RPMI7951 (cell line): Measurements from ENCODE around the gene GPC1. TPM values are rescaled to one million over a fixed set of nuclear protein-coding genes. Genes with fewer than 3 reads are reported as not detected.
A peak's percentile ranks its signal among the peaks of the same experiment; 100 is the strongest.

Experiments
- DNase-seq: peaks from one replicate; pipeline ENCODE4 v3.0.0-alpha.2; 2012; ENCODE audit warnings: low read depth
- total RNA-seq: library from RNA; depleted of rRNA; stranded (reverse); fragments of >200 nt; shearing (Covaris generic); gene quantifications from 2 replicates; pipeline ENCODE4 v1.2.3, GENCODE V29; 2014

GPC1 gene
- total RNA-seq, 1 experiment from 2014 or later, result 13.9 TPM

DNA sequence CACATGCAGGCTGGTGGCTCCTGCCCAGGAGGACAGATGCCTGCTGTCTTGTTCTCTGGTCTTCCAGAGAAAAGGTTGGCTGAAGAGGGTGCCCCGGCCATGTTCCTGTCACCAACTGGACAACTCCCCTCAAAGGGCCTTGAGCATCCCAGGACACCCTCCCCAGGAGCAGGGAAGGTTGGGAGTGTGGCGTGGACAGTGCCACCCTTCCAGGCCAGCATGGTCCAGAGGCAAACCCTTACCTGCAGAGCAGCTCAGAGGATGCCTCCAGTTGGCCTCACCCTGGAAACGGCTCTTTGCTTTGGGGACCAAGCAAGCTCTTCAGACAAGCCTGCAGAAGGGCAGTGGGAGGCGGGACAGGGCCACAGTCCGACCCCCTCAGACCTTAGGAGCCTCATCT lies 4.9 kb upstream of the GPC1 start:
- DNase-seq, result no peak

DNA sequence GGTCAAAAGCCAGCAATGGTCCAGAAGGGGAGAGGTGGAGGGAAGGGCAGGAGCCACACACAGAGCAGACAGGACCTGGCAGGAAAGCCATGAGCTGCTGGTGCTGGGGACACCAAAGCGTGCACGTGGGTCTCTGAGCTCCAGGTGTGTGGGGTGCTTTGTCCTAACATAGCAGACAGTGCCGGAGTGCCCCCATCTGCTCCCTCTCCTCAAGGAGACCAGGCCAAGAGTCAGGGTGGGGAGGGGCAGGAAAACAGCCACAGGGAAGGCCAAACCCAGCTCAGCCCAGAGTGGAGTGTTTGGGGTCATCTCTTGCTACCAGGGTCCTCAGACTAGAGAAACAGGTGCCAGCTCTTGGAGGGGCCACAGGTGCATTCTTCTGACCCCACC lies 4.2 kb upstream of the GPC1 start:
- DNase-seq, result no peak

DNA sequence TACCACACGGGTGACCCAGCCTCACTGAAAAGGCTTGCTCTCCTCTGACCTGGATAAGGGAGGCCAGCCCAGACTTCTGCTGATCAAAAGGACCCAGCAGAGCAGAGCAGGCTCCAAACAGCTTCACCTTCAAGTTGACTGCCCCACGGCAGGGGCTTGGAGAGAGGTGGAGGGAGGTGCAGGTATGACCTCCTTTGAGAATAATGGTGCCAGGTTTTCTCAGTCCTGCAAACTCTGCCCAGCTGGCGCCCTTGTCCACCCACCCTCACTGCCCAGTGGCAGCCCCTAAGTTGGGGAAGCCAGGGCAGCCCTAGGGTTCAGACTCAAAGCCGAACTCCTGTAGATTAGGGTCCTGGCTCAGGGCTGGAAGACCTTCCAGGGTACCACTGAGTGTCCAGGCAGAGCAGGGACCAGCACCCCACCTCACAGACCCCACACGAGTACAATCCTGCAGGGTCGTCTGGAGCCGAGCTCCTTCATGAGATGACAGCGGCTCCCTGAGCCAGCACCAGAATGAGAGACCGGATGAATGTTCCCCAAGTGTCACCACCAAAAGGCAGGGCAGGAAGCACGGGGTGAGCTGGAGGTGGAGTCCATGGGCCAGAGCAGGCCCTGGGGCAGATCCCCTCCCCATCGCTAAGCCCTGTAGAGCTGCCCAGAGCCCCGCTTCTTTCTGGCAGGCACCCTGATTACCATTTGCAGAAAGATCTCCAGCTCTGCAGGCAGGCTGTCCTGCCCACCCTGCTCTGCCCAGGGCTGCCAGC lies 3.6 kb upstream of the GPC1 start:
- no peak for DNase-seq

DNA sequence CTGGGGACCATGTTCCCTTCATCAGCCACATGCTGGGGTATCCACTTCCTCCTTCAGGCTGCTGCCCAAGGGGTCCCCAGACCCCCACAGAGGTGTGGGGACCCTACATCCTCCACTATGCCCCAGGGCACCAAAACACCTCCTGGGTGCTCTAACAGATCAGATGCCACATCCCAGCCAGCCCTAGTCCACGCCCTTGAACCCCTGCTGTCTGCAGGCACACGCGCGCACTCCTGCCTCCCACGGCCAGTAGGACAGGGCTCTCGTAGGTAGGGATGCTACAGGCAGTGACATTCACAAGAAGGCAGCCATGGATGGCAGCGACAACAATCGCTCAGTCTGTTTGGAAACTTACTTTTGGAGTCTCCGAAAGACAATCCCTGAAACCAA lies 3.0 kb upstream of the GPC1 start:
- DNase-seq, result no peak

DNA sequence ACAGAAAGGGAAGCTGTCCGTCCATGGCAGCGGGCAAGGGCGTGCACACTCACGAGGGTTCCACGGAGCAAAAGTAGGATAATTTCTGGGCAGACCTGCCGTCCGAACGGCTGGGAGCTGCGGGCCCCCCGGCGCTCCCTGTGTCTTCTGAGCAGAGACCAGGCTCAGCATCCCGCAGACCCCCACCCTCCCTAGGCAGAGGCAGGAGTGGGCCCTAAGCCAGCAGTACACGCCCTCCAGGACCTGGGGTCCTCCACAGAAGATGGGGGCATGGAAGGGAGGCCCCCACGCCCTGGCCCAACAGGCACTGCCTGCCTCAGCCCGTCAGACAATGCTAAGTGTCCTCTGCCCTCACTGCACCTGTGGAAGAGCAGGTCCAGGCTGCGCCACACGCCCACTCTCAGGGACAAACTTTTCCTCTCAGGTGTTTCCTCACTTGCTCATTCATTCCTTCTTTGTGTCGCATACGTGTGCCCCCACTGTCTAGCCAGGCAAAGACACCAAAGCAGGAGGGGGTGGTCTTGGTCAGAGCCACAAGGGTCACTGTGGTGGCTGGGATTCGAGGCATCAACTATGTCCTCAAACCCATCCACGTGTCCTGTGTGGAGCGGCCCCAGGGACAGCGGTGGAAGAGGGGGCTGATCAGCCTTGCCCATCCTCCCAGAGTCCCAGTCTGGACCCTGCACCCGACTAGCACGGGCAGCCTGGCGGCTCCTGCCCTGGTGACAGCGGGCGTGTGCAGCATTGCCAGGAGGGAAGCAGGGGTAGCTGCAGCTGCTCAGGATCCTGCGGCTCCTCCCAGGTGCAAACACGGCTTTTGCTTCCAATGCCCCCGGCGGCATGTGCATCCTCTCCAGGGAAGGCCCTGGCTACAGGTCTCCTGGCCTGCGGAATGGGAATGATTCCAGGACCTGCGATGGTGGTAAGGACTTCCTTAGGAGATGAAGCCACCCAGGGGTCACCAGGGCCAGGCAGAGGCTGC lies 2.4 kb upstream of the GPC1 start:
- DNase-seq, result no peak

DNA sequence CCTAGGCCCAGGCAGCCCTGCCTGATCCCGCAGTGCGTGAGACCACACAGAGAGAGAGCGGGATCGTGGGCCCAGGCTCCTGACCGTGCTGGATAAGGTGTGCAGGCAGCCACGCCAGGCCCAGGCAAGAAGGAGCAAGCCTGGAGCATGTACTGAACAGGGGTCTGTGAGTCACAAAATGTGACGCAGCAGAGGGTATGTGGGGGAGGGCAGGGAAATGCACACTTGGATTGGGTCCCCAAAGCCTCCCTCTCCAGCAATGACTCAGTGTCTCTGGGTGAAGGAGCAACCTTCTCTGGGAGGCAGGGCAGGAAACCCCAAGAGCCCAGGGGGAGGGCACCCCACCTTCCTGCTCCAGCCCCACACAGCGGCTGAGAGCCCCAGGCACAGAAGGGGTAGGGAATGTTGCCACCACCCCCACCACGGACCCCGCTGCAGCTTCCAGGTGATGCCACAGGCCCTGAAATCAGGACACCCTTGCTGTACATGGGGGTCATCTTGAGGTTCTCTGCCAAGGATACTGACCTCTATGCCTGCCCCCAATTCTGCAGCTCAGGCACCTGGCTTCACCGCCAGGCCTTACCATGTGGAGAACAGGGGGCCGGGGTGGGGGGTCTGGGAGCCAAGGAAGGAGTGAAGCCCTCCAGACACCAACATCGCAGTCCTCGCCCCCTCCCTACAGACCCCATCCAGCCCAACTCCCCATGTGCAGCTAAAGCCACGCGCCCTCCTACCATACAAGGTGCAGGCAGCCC lies 1.3 kb upstream of the GPC1 start:
- DNase-seq, result peak; percentile 92

DNA sequence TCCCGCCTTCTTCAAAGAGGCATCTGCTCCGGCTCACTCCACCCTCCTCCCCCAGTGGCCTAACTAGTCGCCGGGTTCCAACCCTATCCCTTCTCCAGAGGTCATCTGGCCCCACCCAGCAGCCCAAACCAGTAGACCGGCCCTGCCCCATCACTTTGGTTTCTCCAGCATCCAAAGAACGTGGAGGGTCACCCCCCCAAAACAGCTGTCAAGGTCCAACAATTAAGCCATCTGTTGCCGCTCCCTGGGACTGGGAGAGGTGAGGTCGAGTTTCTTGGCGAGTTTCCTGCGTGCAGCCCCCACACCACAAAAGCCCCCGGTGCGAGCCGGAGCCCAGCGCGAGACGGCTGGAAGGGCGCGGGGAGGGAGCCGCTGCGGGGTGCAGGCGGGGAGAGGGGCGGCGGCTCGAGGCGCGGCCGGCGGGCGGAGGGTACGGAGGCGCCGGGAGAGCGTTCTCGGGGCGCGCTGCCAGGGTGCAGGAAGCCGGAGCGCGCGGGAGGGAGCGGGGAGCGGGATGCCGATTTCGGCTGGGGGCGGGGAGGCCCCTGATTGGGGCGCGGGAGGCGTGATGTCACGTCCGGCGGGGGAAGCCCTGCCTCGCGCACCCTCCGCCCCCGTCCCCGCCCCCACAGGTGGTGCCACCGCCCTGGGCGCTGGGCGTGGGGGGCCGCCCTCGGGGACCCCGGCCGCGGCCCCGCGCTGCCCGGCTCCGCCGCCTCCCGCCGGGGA lies 571 bp upstream of the GPC1 start:
- peak; percentile 89 for DNase-seq

- DNase-seq, result no peak
Measured at GRCh38 chr2:240435948-240436682, 652 bp downstream of the GPC1 start.

GRCh38 chr2:240436683-240437550 lies 1.5 kb downstream of the GPC1 start:
- DNase-seq, result no peak

DNA sequence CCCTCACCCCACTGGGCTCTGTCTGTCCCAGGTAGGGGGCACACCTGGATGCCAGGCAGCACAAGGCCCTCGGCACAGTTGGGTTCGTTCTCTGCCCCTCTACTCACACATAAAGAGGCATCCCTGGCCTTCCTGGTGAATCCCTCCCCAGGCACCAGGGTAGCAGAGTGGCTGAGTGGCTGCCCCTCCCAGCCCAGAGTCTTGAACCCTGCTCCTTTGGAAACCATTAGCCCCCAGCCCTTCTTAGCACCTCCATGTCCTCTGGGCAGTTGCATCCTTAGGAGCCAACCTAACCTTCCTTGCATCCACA lies 2.0 kb downstream of the GPC1 start:
- no peak for DNase-seq

DNA sequence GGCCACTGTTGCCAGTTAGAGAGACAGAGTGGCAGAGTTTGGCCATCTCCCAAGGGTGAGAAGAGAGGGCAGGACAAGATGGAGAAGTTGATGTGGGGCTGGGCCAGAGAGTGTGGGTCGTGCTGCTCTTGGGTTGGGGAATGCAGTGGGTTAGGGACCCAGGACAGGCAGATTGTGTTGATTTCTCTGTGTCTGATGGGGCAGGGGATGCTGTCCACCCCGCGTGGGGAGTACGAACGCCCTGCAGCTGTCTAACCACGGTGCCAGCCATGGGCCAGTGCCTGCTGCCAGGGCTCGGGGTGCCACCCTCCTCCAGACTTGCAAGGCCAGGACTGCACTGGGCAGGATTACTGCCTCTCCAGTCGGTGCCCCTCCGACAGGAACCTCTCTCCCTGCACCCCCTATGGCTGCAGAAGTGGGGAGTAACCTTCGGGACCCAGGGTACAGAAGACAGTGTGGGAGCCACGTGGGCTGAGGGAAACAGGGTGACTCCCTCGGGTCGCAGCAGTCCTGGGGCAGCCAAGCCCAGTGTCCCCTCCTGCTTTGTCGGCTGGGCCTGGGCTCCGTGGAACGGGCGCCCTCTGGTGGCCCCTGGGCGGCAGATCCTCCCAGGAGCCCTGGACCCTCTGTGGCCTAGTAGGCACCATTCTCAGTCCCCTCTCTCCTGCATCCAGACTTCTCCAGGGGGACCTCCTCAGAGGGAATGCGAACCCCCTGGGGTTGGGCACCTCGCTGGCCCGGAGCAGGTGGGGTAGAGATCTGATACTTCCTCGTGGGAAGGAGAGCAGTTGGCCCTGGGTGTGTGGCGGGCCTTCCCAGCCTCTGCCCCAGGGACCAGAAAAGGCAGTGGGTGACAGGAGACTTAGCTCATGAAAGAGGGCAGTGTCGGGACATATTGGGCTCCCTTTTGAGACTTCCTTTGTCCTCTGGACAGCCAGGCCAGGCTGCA lies 2.7 kb downstream of the GPC1 start:
- peak; percentile 59 for DNase-seq

- no peak for DNase-seq
Measured at GRCh38 chr2:240438810-240439697, 3.6 kb downstream of the GPC1 start.

DNA sequence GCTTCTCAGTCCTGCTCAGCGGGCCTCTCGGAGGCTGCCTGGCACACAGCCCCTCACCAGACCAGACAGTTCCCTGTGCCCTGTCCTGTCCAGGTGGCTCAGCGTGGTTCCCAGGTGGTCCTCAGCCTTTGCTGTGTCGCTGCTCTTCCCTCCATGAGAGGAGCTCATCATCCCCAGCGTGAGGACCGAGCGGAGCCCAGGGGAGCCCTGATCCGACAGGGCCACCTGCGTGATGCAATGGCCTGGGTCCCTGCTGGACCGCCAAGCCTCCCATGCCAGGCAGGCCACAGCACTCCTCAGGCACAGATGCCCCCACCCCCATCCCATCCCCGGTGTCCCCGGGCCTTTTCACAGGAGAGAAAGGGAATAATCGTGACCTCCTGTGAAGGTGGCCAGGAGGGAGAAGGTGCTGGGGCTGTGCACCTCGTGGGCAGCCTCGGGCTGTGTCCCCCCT lies 4.3 kb downstream of the GPC1 start:
- no peak for DNase-seq

GRCh38 chr2:240440251-240440650 lies 4.8 kb downstream of the GPC1 start:
- DNase-seq, result no peak

GRCh38 chr2:240440704-240441320 lies 5.3 kb downstream of the GPC1 start:
- no peak for DNase-seq

GRCh38 chr2:240441326-240441992 lies 6.0 kb downstream of the GPC1 start:
- DNase-seq, result no peak

DNA sequence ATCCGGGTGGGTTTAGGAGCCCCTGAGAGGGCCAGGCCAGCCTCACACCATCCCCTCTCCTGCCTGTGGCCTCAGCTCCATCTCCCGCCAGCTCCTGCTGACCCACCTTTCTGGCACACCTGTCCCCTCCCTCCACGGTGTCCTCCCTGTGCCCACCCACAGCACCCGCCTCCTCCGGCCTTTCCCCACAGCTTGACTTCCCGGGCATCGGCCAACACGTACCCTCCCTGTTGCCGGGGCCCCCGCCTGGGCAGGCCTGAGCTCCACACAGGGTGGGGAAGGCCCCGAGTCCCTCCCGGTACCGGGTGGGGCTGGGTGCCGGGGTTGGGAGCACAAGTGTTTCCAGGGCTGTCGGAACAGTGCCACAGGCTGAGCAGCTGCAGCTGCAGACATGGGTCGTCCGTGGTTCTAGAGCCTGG lies 6.5 kb downstream of the GPC1 start:
- DNase-seq, result no peak
